Measurements from ENCODE around the gene RAN. TPM values are rescaled to one million over a fixed set of nuclear protein-coding genes. Genes with fewer than 3 reads are reported as not detected.

RAN gene
- total and polyA plus RNA-seq, 9 of the 15 experiments (the other 6 are each of a cell fraction or from before 2014, with no cell fraction given), result 1,687 to 3,820 (median 2,300) TPM

DNA sequence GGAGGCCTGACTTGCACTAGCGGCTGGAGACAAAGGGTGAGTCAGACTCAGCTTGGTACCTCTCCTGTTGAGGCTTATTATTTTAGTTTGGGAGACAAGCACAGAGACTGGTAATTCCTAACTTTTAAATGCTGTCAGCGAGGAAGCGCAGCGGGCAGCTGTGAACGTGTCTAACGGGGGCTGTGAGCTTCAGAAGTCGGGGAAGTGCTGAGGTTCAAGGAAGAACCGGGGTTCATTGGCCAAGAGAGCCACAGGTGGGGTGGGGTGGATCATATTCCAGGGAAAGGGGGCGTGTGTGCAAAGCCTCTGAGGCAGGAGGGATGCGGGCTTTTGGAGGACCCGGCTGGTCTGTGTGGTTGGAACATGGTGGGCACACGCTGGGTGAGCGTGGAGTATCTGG, 45.7 kb downstream of the RAN start:
- H3K9ac ChIP-seq (ENCODE audit: insufficient read depth in 1 of 2, low read depth in 2 of 2, low read length in 2 of 2), result no peak overlapping the region
- no peak for ATAC-seq
- in situ Hi-C loops (cut with MboI), result loop anchor here (10.0 kb wide), 1 partner anchor 207 kb away; no protein-coding TSS in a partner anchor

More for the DNA sequence above, 45.7 kb downstream of the RAN start:
- ChIA-PET CTCF (ENCODE audit: low intra/inter-chr PET ratio) (interaction anchor here (0.6 to 4.0 kb wide), 2 partner anchors 169 to 214 kb away, joined by 3 to 17 read pairs; no protein-coding TSS in a partner anchor), POLR2A (interaction anchor here (0.7 kb wide), 1 partner anchor 517 kb away, joined by 3 read pairs; no protein-coding TSS in a partner anchor)
- intact Hi-C loops (cut with micrococcal nuclease), result loop anchor here (2.0 to 10.0 kb wide), 3 partner anchors 153 to 907 kb away; partner anchors contain the start of gene MMP17
- Histone ChIP-seq H3K27ac (ENCODE audit: extremely low read depth, low read depth, low read length) (no peak overlapping the region), H3K9me1 (ENCODE audit: control insufficient read depth, insufficient read depth, low read length) (no peaks in the 10 kb centered on the region), H3K4me3 (no peak overlapping the region), H3K4me1 (replicated peaks in 1 of 2; ENCODE audit: control insufficient read depth in 2 of 2, insufficient read depth in 2 of 2, low read length in 2 of 2) (peaks cover 2 to 3% of the 10 kb centered on the region in 2 experiments; a peak in 1 of 5 replicates), H3K36me3 (ENCODE audit: control insufficient read depth, insufficient read depth, low read length) (no peaks in the 10 kb centered on the region), H4K20me1 (replicated peaks; ENCODE audit: control insufficient read depth, insufficient read depth, low read length) (no peaks in the 10 kb centered on the region), H3K27me3 (ENCODE audit: control insufficient read depth in 2 of 2, insufficient read depth in 2 of 2, low read length in 2 of 2) (peaks cover 45 to 66% of the 10 kb centered on the region in 2 experiments), H3K4me2 (ENCODE audit: insufficient read depth, low read length) (no peak overlapping the region), H3K79me2 (ENCODE audit: control insufficient read depth, insufficient read depth, low read length) (no peaks in the 10 kb centered on the region), H2AFZ (ENCODE audit: low read depth, low read length) (no peak overlapping the region), H3K9me3 (replicated peaks; ENCODE audit: control insufficient read depth, insufficient read depth, low read depth, low read length) (no peaks in the 10 kb centered on the region)
- DNase-seq (ENCODE audit: extremely low read depth in 1 of 4, low spot score in 3 of 4) (no peak), FAIRE-seq (no peak)
- 9% methylated on average over 12 of the region's 13 CpGs for WGBS (ENCODE audit: insufficient coverage, low coverage, missing lambda C conversion rate)
- no TSS peak for BruUV-seq (replicated peaks)
- TF ChIP-seq PYGO2 (tag; IDR thresholded peaks at IDR 0.05), result no peak
- no peak for TF ChIP-seq SUPT5H (IDR thresholded peaks at IDR 0.05)
- no peak for TF ChIP-seq SMAD2 (IDR thresholded peaks at IDR 0.05; ENCODE audit: low read depth, low read length)
- TF ChIP-seq, protein P1, sequence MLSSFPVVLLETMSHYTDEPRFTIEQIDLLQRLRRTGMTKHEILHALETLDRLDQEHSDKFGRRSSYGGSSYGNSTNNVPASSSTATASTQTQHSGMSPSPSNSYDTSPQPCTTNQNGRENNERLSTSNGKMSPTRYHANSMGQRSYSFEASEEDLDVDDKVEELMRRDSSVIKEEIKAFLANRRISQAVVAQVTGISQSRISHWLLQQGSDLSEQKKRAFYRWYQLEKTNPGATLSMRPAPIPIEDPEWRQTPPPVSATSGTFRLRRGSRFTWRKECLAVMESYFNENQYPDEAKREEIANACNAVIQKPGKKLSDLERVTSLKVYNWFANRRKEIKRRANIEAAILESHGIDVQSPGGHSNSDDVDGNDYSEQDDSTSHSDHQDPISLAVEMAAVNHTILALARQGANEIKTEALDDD (IDR thresholded peaks at IDR 0.05), result no peak
- no peak for TF ChIP-seq SNIP1 (IDR thresholded peaks at IDR 0.05; ENCODE audit: low read depth)
- no peak for TF ChIP-seq PTRF (tag; IDR thresholded peaks at IDR 0.05)
- TF ChIP-seq, protein P2, sequence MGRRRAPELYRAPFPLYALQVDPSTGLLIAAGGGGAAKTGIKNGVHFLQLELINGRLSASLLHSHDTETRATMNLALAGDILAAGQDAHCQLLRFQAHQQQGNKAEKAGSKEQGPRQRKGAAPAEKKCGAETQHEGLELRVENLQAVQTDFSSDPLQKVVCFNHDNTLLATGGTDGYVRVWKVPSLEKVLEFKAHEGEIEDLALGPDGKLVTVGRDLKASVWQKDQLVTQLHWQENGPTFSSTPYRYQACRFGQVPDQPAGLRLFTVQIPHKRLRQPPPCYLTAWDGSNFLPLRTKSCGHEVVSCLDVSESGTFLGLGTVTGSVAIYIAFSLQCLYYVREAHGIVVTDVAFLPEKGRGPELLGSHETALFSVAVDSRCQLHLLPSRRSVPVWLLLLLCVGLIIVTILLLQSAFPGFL (CRISPR knock-in tag; IDR thresholded peaks at IDR 0.05), result no peak
- TF ChIP-seq GABPB1 (CRISPR knock-in tag; IDR thresholded peaks at IDR 0.05), result no peak
- TF ChIP-seq PHB (CRISPR knock-in tag; IDR thresholded peaks at IDR 0.05), result no peak
- no peak for TF ChIP-seq FOXA1 (IDR thresholded peaks at IDR 0.05; ENCODE audit: borderline replicate concordance)
- TF ChIP-seq, protein P3, sequence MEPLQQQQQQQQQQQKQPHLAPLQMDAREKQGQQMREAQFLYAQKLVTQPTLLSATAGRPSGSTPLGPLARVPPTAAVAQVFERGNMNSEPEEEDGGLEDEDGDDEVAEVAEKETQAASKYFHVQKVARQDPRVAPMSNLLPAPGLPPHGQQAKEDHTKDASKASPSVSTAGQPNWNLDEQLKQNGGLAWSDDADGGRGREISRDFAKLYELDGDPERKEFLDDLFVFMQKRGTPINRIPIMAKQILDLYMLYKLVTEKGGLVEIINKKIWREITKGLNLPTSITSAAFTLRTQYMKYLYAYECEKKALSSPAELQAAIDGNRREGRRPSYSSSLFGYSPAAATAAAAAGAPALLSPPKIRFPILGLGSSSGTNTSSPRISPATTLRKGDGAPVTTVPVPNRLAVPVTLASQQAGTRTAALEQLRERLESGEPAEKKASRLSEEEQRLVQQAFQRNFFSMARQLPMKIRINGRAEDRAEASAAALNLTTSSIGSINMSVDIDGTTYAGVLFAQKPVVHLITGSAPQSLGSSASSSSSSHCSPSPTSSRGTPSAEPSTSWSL (CRISPR knock-in tag; IDR thresholded peaks at IDR 0.05; ENCODE audit: borderline replicate concordance), result no peak

Measured in K562 (cell line).